Bronchial epithelial cell (primary cell): ENCODE data around the gene NME1. TPM values are rescaled to one million over a fixed set of nuclear protein-coding genes. Genes with fewer than 3 reads are reported as not detected.
A peak's percentile ranks its signal among the peaks of the same experiment; 100 is the strongest.

ENCODE experiments used
- DNase-seq: peaks from one replicate; pipeline ENCODE4 v3.0.0-alpha.2; 2010; ENCODE audit warnings: low read depth
- FAIRE-seq: peaks from 2 replicates; lab custom pipeline; 2011; peaks lifted over from hg19 to GRCh38; lab: Jason Lieb, UNC
- H3K27me3 ChIP-seq: 2 replicates; pipeline ENCODE4 v1.5.1; 2011; ENCODE audit warnings: low read length; ENCODE audit not compliant: control insufficient read depth, insufficient read depth
- H3K36me3 ChIP-seq: 2 replicates; pipeline ENCODE4 v1.5.1; 2011; ENCODE audit warnings: low read length; ENCODE audit not compliant: control insufficient read depth, insufficient read depth
- H3K4me3 ChIP-seq: 2 replicates; pipeline ENCODE4 v1.5.1; 2011; ENCODE audit warnings: mild to moderate bottlenecking, low read depth, low read length, control low read depth
- CTCF ChIP-seq: IDR thresholded peaks from 2 replicates; pipeline ENCODE4 v1.5.1; 2011; ENCODE audit warnings: mild to moderate bottlenecking, moderate library complexity, low read length, control low read depth, inconsistent platforms; ENCODE audit not compliant: insufficient read depth, severe bottlenecking
- total RNA-seq: library from RNA; depleted of rRNA; stranded (reverse); fragments of >200 nt; gene quantifications from 2 replicates; pipeline ENCODE4 v1.2.1, GENCODE V29; 2014

The NME1 gene
- total RNA-seq, 1 donor from 2014 or later = 204 TPM

- no peaks in the 10 kb centered on the region for H3K27me3 ChIP-seq
- DNase-seq (no peak), FAIRE-seq (no peak)
- no peak overlapping the region for H3K4me3 ChIP-seq
- no peaks in the 10 kb centered on the region for H3K36me3 ChIP-seq
- no peak for TF ChIP-seq CTCF
These were observed 10.8 kb upstream of the NME1 start for GRCh38 chr17:51142597-51142996.

GRCh38 chr17:51144266-51145022, 8.9 kb upstream of the NME1 start:
- FAIRE-seq = no peak
- TF ChIP-seq CTCF = no peak
- no peaks in the 10 kb centered on the region for H3K27me3 ChIP-seq
- DNase-seq = no peak
- H3K36me3 ChIP-seq = no peaks in the 10 kb centered on the region
- H3K4me3 ChIP-seq = no peak overlapping the region

GRCh38 chr17:51147650-51148049, 5.7 kb upstream of the NME1 start:
- no peak for TF ChIP-seq CTCF
- no peaks in the 10 kb centered on the region for H3K27me3 ChIP-seq
- no peak overlapping the region for H3K4me3 ChIP-seq
- FAIRE-seq (no peak), DNase-seq (no peak)
- H3K36me3 ChIP-seq = no peaks in the 10 kb centered on the region

GRCh38 chr17:51149163-51149562, 4.2 kb upstream of the NME1 start:
- Histone ChIP-seq H3K36me3 (no peaks in the 10 kb centered on the region), H3K4me3 (no peak overlapping the region), H3K27me3 (no peaks in the 10 kb centered on the region)
- no peak for DNase-seq
- no peak for TF ChIP-seq CTCF
- FAIRE-seq = no peak

- FAIRE-seq = no peak
- no peak for DNase-seq
- Histone ChIP-seq H3K36me3 (no peaks in the 10 kb centered on the region), H3K27me3 (no peaks in the 10 kb centered on the region), H3K4me3 (no peak overlapping the region)
- no peak for TF ChIP-seq CTCF
These were observed 2.4 kb upstream of the NME1 start for GRCh38 chr17:51150932-51151331.

- Histone ChIP-seq H3K4me3 (no peak overlapping the region), H3K27me3 (no peaks in the 10 kb centered on the region), H3K36me3 (peaks cover 5% of the 10 kb centered on the region)
- DNase-seq = peak; percentile 29
- TF ChIP-seq CTCF = no peak
- no peak for FAIRE-seq
These were observed 571 bp upstream of the NME1 start for GRCh38 chr17:51152766-51153209.
